ENCODE results near the gene TMTC1.

Gene TMTC1

DNA sequence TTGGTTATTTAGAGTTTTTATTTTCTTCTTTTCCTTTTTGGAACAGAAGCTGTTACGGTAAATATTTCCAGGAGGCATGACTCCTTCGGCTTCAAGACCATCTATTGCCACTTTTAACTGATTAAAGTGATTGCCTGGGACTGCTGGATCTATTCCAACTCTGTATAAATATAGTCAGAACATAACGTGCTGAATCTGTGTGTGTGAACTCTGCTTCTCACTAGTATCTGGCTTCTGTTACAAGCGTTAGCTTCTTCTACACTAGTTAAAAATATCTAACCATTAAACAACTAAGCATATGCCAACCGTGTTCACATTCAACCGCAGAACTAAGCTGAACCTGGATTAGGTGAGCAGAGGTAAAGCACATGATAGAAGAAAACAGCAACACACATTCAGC is 49.0 kb downstream of the TMTC1 start:
- DNase-seq (ENCODE audit: low read depth): no peak
- TF ChIP-seq MYC (IDR thresholded peaks at IDR 0.05; ENCODE audit: low read depth, low read length): no peak
- TF ChIP-seq, protein P1, sequence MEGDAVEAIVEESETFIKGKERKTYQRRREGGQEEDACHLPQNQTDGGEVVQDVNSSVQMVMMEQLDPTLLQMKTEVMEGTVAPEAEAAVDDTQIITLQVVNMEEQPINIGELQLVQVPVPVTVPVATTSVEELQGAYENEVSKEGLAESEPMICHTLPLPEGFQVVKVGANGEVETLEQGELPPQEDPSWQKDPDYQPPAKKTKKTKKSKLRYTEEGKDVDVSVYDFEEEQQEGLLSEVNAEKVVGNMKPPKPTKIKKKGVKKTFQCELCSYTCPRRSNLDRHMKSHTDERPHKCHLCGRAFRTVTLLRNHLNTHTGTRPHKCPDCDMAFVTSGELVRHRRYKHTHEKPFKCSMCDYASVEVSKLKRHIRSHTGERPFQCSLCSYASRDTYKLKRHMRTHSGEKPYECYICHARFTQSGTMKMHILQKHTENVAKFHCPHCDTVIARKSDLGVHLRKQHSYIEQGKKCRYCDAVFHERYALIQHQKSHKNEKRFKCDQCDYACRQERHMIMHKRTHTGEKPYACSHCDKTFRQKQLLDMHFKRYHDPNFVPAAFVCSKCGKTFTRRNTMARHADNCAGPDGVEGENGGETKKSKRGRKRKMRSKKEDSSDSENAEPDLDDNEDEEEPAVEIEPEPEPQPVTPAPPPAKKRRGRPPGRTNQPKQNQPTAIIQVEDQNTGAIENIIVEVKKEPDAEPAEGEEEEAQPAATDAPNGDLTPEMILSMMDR (IDR thresholded peaks at IDR 0.05; ENCODE audit: low read depth, low read length): no peak
- no peak for TF ChIP-seq POLR2A (IDR thresholded peaks at IDR 0.05; ENCODE audit: extremely low read depth, insufficient read length)
- TF ChIP-seq, protein P2, sequence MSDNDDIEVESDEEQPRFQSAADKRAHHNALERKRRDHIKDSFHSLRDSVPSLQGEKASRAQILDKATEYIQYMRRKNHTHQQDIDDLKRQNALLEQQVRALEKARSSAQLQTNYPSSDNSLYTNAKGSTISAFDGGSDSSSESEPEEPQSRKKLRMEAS (IDR thresholded peaks at IDR 0.05; ENCODE audit: low read depth, low read length): no peak
- H3K4me3 ChIP-seq (ENCODE audit: low read depth, low read length): no peak overlapping the region

DNA sequence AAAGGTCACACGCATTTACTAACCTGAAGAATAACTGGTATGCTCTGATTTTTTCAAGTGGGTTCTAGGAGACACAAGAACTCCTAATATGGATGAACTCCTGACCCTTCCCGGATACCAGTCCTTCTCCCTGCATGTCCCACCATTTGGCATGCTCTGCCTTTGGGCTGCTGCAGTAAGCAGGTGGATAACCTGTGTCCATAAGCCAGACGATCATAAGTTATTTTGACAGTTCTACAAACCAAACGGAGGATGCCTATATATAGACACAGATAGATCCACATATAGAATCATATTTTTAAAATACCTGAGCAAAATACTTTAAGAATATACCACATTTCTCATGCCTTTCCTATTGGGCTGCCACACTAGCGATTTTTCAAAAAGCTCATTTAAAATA is 49.4 kb downstream of the TMTC1 start:
- DNase-seq (ENCODE audit: low read depth): no peak
- no peak overlapping the region for H3K4me3 ChIP-seq (ENCODE audit: low read depth, low read length)
- TF ChIP-seq, protein P1 (IDR thresholded peaks at IDR 0.05; ENCODE audit: low read depth, low read length): no peak
- TF ChIP-seq MYC (IDR thresholded peaks at IDR 0.05; ENCODE audit: low read depth, low read length) (no peak), POLR2A (IDR thresholded peaks at IDR 0.05; ENCODE audit: extremely low read depth, insufficient read length) (no peak)
- TF ChIP-seq, protein P2 (IDR thresholded peaks at IDR 0.05; ENCODE audit: low read depth, low read length): no peak

DNA sequence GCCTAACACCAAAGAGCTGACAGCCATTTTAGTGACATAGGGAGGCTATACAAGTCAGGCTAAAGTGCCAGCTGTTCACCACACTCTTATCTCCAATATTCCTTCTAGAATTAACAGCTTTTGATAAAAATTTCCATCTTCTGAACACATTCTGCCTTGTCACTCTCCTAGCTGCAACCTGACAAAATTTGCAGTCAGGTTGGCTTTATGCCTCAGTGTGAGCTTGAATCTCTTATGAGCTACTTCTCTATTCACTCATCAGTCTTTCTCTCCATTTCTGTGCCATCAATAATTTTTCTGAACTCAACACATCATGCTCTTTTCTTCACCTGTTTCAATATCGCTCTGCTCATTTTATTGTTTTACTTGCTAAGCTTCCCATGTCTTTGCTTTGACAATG is 50.2 kb downstream of the TMTC1 start:
- TF ChIP-seq MYC (IDR thresholded peaks at IDR 0.05; ENCODE audit: low read depth, low read length) (no peak), POLR2A (IDR thresholded peaks at IDR 0.05; ENCODE audit: extremely low read depth, insufficient read length) (no peak)
- no peak overlapping the region for H3K4me3 ChIP-seq (ENCODE audit: low read depth, low read length)

DNA sequence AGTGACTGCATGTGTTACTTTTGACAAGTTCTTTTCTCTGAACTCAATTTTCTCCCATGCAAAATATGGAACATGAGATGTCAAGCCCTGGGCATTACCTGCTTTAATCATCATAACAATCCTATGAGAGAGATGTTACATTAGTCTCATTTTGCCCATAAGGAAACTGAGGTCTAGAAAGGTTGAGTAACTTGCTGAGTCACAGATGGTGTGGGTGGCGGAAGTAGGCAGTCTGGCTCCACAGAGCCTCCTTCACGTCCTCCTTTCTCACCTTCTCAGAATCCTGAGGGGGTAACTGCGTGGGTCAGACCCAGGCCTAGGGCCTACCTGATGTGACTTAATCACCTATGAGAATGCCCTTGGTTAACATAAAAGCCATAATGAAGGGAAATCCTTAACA is 50.7 kb downstream of the TMTC1 start:
- no peak for TF ChIP-seq MYC (IDR thresholded peaks at IDR 0.05; ENCODE audit: low read depth, low read length)
- TF ChIP-seq, protein P2 (IDR thresholded peaks at IDR 0.05; ENCODE audit: low read depth, low read length): no peak
- TF ChIP-seq POLR2A (IDR thresholded peaks at IDR 0.05; ENCODE audit: extremely low read depth, insufficient read length): no peak
- TF ChIP-seq, protein P1 (IDR thresholded peaks at IDR 0.05; ENCODE audit: low read depth, low read length): no peak
- no peak overlapping the region for H3K4me3 ChIP-seq (ENCODE audit: low read depth, low read length)
- peak; percentile 43 for DNase-seq (ENCODE audit: low read depth)

More for the DNA sequence above, 50.2 kb downstream of the TMTC1 start:
- no peak for DNase-seq (ENCODE audit: low read depth)

DNA sequence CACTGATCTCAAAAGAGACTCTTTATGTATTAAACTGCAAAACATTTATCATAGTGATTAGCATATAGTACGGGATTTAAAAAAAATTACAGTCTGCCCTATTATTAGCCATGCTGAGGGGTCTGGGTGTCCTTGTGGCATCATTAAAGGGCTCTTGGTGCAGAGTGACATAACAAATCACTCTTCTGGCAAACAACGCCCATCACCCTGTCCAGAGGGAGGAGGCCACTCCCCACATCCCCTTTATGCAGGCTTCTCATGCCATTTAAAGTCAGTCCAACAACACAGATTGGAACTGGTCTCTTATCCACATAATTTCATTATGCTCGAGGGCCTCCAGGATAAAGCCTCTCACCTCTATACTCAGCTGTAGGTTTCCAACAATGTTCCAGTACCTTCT is 51.1 kb downstream of the TMTC1 start:
- TF ChIP-seq, protein P2 (IDR thresholded peaks at IDR 0.05; ENCODE audit: low read depth, low read length): no peak
- no peak for TF ChIP-seq POLR2A (IDR thresholded peaks at IDR 0.05; ENCODE audit: extremely low read depth, insufficient read length)
- TF ChIP-seq MYC (IDR thresholded peaks at IDR 0.05; ENCODE audit: low read depth, low read length): no peak
- TF ChIP-seq, protein P1 (IDR thresholded peaks at IDR 0.05; ENCODE audit: low read depth, low read length): no peak
- no peak for DNase-seq (ENCODE audit: low read depth)
- H3K4me3 ChIP-seq (ENCODE audit: low read depth, low read length): no peak overlapping the region

DNA sequence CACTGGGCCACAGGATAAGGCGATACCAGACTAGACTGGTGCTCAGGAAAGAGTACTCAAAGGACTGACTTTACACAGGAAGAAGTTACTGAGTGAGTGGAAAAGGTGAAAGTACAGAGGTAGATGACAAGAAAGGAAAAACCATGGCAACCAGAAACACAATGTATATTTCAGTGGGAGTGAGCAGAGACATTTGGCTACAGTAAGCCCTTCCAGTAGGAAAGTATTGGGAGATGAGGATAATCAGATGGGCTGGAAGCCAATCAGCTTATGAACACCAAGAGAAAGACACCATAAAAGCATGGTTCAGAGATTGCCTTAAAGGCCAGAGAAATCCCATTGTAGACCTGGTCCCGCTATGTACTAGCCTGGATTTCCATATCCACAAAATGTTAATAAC is 51.6 kb downstream of the TMTC1 start:
- DNase-seq (ENCODE audit: low read depth): no peak
- no peak overlapping the region for H3K4me3 ChIP-seq (ENCODE audit: low read depth, low read length)
- TF ChIP-seq MYC (IDR thresholded peaks at IDR 0.05; ENCODE audit: low read depth, low read length) (no peak), POLR2A (IDR thresholded peaks at IDR 0.05; ENCODE audit: extremely low read depth, insufficient read length) (no peak)
- TF ChIP-seq, protein P2 (IDR thresholded peaks at IDR 0.05; ENCODE audit: low read depth, low read length): no peak
- TF ChIP-seq, protein P1 (IDR thresholded peaks at IDR 0.05; ENCODE audit: low read depth, low read length): no peak

Measured in NB4 (cell line).